GM21367 (cell line): Measurements from ENCODE around the gene ISG20.

Experiments
- ATAC-seq: cut with Tn5 transposase; IDR thresholded peaks from one replicate; pipeline ENCODE4 v1.9.1; 2021; ENCODE audit not compliant: unreplicated experiment

Gene ISG20

GRCh38 chr15:88653200-88654064 is 14.6 kb downstream of the ISG20 start:
- no peak for ATAC-seq

DNA sequence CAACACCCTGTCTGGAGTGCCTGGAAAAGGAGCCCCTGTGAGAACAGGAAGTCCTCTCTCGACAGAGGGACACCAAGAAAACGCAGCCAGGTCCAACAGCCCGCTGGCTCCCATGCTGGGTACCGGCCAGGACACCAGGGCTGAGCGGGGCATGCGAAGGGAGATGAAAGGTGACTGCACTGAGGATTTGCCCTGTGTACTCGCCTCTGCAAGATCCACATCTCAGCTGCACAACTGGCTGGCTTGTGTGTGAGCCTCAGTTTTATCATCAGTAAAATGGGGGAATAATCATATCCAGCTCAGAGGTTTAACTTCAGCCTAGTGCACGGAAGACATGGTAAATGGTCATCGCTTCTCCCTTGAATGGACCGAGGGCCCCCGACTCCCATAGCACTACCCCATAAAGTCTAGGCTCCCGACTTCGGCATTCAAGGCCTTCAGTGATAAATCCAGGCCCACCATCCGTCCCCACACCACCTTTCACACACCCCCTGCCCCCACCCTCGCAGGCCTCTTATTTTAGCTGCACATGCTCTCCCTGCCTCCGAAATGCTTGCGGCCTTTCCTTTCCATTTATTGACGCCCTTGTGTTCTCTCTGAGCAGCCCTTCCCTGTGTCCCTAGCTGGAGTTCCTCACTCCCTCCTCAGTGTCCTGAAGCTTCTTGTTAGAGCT is 15.8 kb downstream of the ISG20 start:
- no peak for ATAC-seq

- ATAC-seq, result no peak
These were observed 16.3 kb downstream of the ISG20 start for GRCh38 chr15:88655103-88655553.

DNA sequence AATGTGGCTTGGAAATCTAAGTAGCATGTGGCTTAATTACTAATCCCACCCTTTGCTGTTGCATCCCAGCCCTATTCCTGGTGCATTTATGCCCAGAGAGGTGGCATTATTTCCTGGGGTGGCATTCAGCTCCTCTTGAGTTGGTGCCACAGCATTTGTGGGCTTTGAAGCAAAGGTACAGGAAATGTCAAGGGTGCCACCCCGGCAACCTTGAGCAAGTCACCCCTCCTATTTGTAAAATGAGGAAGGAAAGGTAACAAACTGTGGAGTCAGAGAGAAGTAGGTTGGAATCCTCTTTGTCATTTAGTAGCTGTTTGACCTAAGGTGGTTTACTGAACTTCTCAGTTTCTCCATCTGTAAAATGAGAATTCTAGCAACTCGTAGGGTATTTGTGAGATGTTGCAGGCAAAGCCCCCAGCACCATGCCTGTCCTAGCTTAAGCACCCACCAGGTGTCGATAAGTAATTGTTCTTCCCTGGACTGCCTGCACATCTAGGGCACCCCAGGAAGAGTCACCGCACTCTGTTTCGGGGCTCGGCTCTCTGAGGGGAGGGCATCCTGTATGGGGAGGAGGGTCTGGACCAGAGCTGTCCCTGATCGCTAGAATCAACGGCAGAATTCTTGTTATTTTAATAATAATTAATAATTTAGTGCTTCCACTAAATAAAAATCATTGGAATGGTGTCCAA is 17.1 kb downstream of the ISG20 start:
- no peak for ATAC-seq

DNA sequence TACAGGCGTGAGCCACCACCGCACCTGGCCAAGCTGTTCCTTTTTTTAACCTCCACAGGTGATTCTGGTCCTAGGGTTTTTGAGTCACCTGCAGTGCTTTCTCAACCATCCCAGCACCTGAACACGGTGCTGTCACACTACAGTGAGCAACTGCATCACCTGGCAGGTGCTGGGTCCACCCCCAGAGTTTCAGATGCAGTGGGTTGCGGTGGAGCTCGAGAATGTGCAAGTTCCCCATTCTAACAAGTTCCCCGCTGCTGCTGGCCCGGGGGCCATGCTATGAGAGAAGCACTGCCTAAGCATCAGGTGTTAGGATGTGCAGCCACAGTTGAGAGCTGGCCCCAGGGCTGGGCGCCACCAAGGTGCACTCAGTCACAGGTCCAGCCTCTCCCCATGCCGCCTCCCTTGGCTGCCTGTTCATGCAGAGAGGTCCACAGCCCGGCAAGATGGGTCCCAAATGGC is 18.0 kb downstream of the ISG20 start:
- peak; percentile 91 for ATAC-seq

DNA sequence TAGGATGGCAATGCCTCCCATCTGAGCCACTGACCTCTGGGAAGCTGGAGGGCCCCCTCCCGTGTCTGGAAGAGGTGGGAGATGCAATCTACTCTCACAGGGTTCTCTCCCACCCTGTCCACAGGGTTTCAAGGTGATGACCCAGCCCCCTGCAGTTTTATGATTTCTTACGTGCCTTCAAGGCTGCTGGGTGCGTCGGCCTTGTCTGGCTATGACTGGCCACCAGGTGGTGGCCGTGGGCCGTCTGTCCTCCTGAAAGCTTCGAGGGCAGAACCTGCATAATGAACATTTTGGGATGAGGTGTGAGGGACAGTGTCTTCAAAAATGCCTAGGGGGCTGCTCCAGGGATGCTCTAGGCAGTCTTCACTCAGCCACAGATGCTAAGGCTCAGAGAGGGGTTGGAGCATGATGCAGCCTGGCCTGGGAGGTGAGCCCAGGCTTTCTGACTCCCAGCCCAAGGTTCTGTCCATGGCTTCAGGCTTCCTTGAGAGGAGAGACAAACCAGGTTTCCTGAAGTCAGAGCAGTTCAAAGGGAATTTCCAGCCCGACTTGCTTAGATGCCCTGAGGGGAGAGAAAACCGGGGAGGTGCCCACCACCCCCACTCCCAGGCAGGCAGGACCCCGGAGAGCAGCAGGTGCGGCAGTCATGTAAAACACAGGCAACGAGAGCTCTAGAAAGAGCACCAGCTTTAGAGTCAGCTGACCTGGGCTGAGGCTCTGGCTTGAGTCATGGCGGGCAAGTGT is 18.7 kb downstream of the ISG20 start:
- ATAC-seq, result no peak

- no peak for ATAC-seq
These were observed 19.5 kb downstream of the ISG20 start for GRCh38 chr15:88658070-88658965.

DNA sequence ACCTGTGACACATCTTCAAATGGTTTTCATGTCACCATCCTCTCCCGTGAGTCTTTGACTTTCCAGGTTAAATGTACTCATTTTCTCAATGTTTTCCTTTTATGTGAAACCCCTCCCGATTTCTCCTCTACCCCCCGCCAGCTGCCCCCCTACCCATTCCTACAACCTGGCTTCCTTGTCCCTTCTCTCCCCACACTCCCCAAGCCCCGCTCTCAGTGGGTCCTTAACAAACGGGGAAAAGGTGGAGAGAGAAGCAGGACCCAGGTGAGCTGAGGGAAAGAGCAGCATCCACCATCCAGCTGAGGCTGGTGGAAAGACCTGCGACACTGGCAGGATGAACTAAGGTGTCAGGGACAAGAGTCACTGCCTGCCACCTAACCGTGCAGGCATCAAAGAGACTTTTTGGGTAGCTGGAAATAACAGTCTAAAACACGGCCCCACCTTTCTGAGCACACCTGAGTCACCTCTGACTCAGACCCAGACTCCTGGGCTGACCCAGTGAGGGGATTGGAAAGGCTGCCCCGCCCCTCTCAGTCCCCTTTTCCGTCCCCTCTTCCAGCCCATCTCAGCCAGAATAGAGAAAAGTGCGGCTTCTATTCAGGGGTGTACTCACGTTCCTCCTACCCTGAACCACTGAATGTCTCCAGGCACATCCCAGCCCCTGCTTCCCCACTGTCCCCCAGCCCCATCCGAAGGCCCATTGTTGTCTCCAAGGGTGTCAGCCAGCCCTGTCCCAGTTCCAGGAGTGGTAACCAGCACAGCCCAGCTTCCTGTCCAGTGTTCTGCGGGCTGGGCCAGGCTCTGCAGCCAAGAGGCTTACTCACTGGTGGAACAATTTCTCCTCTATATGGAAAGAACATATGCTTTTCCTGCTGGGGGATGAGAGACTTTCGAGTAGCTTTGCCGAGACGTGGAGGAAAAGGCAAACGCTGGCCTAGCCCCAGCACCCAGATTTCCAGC is 20.4 kb downstream of the ISG20 start:
- ATAC-seq, result no peak

- no peak for ATAC-seq
These were observed 22.4 kb downstream of the ISG20 start for GRCh38 chr15:88661041-88661700.

- no peak for ATAC-seq
These were observed 23.1 kb downstream of the ISG20 start for GRCh38 chr15:88661761-88662556.

GRCh38 chr15:88663141-88663621 is 24.4 kb downstream of the ISG20 start:
- ATAC-seq, result no peak

GRCh38 chr15:88664151-88664778 is 25.4 kb downstream of the ISG20 start:
- no peak for ATAC-seq

DNA sequence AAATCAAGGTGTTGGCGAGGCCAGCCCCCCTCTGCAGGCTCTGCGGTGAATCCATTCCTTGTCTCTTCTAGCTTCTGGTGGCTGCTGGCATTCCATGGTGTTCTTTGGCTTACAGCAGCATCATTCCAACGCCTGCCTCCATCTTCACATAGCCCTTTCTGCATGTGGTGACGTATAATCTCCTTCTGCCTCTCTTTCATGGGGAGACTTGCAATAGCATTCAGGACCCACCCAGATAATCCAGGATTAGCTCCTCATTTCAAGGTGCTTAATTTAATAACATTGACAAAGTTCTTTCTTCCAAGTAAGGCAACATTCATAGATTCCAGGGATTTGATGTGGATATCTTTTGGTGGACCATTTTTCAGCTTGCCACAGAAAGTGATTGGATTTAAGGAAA is 35.8 kb downstream of the ISG20 start:
- no peak for ATAC-seq

DNA sequence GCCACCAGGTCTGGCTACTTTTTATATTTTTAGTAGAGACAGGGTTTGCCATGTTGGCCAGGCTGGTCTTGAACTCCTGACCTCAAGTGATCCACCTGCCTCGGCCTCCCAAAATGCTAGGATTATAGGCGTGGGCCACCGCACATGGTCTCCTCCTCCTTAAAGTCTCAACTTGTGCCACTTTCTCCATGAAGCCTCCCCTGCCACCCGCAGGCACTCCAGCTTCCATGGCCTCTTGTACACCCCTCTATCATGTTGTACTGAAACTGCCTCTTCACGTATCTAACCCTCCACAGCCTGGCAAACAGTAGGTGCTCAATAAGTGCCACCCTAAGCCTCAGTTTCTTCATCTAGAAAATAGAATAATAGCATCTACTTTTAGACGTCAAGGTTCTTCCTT is 39.9 kb downstream of the ISG20 start:
- no peak for ATAC-seq

DNA sequence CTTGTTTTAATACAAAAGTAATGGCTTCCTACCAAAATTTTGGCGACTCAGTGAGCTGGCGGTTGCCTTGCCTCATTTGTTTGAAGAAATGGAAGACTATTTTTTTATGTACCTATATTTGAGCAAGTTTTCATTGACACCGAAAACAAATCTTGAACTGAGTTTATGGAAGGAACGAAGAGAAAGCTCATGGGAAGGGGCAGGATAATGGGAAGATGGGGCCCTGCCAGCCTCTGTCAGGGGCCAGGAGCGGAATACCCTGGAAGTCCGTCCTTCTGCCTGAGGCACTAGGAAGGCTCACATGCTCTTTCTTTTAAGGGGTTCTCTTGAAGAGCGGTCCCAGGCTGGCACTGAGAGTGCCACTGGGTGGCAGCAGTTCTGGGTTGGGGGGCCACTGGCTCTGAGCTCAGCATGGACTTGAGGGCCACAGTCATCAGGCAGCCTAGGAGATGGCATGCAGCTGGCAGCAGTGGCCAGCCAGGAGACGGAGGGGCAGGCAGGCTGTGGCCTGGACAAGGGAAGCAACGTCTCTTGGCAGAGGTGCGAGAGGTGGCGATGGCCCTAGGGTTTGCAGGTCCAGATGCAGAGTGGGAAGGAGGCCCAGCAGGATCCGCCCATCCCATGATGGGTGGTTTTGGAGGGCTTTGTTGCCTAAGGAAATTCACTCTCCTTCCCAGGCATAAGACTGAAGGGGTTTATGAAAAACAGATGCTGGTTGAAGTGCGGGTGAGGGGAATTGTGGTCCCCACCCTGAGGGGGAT is 41.6 kb downstream of the ISG20 start:
- ATAC-seq, result no peak

- ATAC-seq, result no peak
These were observed 42.9 kb downstream of the ISG20 start for GRCh38 chr15:88681610-88682221.
